Ovary (tissue), 3 donors: ENCODE results near the gene DGKI.

Experiments
- CTCF ChIP-seq, 3 donors: fragments of 450-650 bp in 2 of 3; fragments of 200-600 bp in 1 of 3; IDR thresholded peaks; one replicate each; pipeline versions ENCODE4 v1.5.1 to v1.8.0; 2016 to 2022; ENCODE audit warnings: antibody characterized with exemption in 3 of 3, mild to moderate bottlenecking in 1 of 3
- POLR2A ChIP-seq: fragments of 450-650 bp; IDR thresholded peaks from one replicate; pipeline ENCODE4 v1.6.1; 2017; ENCODE audit warnings: antibody characterized with exemption, mild to moderate bottlenecking, moderate library complexity
- donor health status: DM: no; HTN: no; CAD: no.

GRCh38 chr7:137684776-137685175, 162.0 kb downstream of the DGKI start:
- TF ChIP-seq CTCF (IDR thresholded peaks at IDR 0.05) = no peak
- no peak for TF ChIP-seq POLR2A
